Measurements from ENCODE around the gene CFHR3. TPM values are rescaled to one million over a fixed set of nuclear protein-coding genes. Genes with fewer than 3 reads are reported as not detected.

CFHR3 gene
- total and polyA plus RNA-seq, 9 of the 15 experiments (the other 6 are each of a cell fraction or from before 2014, with no cell fraction given) = 0.14 to 0.47 (median 0.24) TPM

DNA sequence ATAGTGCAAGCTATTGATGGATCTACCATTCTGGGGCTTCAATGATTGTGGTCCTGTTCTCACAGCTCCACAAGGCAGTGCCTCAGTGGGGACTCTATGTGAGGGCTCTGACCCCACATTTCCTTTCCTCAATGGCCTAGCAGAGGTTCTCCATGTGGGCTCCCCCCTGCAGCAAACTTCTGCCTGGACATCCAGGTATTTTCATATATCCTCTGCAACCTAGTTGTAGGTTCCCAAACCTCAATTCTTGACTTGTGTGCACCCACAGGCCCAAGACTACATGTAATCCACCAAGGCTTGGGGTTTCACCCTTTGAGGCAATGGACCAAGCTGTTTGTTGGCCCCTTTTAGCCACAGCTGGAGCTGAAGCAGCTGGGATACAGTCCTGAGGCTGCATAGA lies 35.9 kb upstream of the CFHR3 start:
- Histone ChIP-seq H2AFZ (ENCODE audit: low read depth, low read length) (no peak overlapping the region), H4K20me1 (replicated peaks; ENCODE audit: control insufficient read depth, insufficient read depth, low read length) (no peaks in the 10 kb centered on the region), H3K27me3 (ENCODE audit: control insufficient read depth in 2 of 2, insufficient read depth in 2 of 2, low read length in 2 of 2) (no peaks in the 10 kb centered on the region), H3K9ac (ENCODE audit: insufficient read depth in 1 of 2, low read depth in 2 of 2, low read length in 2 of 2) (no peak overlapping the region), H3K79me2 (ENCODE audit: control insufficient read depth, insufficient read depth, low read length) (no peaks in the 10 kb centered on the region), H3K9me3 (replicated peaks; ENCODE audit: control insufficient read depth, insufficient read depth, low read depth, low read length) (peaks cover 4% of the 10 kb centered on the region; the same call in 1 of the 2 replicates), H3K4me1 (replicated peaks in 1 of 2; ENCODE audit: control insufficient read depth in 2 of 2, insufficient read depth in 2 of 2, low read length in 2 of 2) (no peaks in the 10 kb centered on the region), H3K4me2 (ENCODE audit: insufficient read depth, low read length) (no peak overlapping the region), H3K4me3 (no peak overlapping the region), H3K27ac (ENCODE audit: extremely low read depth, low read depth, low read length) (no peak overlapping the region), H3K9me1 (ENCODE audit: control insufficient read depth, insufficient read depth, low read length) (no peaks in the 10 kb centered on the region), H3K36me3 (ENCODE audit: control insufficient read depth, insufficient read depth, low read length) (peaks cover 25% of the 10 kb centered on the region)
- in situ Hi-C loops (cut with MboI) (loop anchor here (25.0 kb wide), 1 partner anchor 624 kb away; no protein-coding TSS in a partner anchor), intact Hi-C loops (cut with micrococcal nuclease) (no loop called here)
- BruUV-seq (replicated peaks) = no TSS peak
- FAIRE-seq (no peak), ATAC-seq (no peak), DNase-seq (ENCODE audit: extremely low read depth in 1 of 4, low spot score in 3 of 4) (no peak)
- POLR2A ChIA-PET = no interaction called here
- peak in 1 of 2 experiments; percentile 90; a peak in 1 of 3 replicates for TF ChIP-seq CBX3 (IDR thresholded peaks at IDR 0.05; ENCODE audit: borderline replicate concordance in 1 of 2, low read length in 2 of 2)
- no peak for TF ChIP-seq ZBTB7A (IDR thresholded peaks at IDR 0.05; ENCODE audit: borderline replicate concordance, control insufficient read depth, low read depth, low read length)
- no peak for TF ChIP-seq ETS2 (tag; IDR thresholded peaks at IDR 0.05; ENCODE audit: borderline replicate concordance, poor library complexity, severe bottlenecking)
- TF ChIP-seq TRIM28 (IDR thresholded peaks at IDR 0.05) = peak; percentile 81; the same call in 1 of the 2 replicates
- TF ChIP-seq CBX5 (IDR thresholded peaks at IDR 0.05; ENCODE audit: borderline replicate concordance, low read depth) = peak; percentile 81; the same call in 1 of the 2 replicates
- TF ChIP-seq ZFP36 (IDR thresholded peaks at IDR 0.05; ENCODE audit: low read depth, low read length, partially characterized antibody) = peak; percentile 32
- 0 out of 2 replicates have a peak, but pooled peaks have one; percentile 61 for TF ChIP-seq CBX1 (IDR thresholded peaks at IDR 0.05; ENCODE audit: low read depth)
- TF ChIP-seq, protein P1, sequence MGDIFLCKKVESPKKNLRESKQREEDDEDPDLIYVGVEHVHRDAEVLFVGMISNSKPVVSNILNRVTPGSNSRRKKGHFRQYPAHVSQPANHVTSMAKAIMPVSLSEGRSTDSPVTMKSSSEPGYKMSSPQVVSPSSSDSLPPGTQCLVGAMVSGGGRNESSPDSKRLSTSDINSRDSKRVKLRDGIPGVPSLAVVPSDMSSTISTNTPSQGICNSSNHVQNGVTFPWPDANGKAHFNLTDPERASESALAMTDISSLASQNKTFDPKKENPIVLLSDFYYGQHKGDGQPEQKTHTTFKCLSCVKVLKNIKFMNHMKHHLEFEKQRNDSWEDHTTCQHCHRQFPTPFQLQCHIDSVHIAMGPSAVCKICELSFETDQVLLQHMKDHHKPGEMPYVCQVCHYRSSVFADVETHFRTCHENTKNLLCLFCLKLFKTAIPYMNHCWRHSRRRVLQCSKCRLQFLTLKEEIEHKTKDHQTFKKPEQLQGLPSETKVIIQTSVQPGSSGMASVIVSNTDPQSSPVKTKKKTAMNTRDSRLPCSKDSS (IDR thresholded peaks at IDR 0.05; ENCODE audit: low read depth, partially characterized antibody) = peak; percentile 14
- CTCF ChIA-PET (ENCODE audit: low intra/inter-chr PET ratio) = no interaction called here

All from K562 (cell line).